ENCODE measurements around the gene ZNF512B. TPM values are rescaled to one million over a fixed set of nuclear protein-coding genes. Genes with fewer than 3 reads are reported as not detected.

The ZNF512B gene
- total and polyA plus RNA-seq, 2 experiments from 2014 or later, result 6.1 to 28.8 TPM

DNA sequence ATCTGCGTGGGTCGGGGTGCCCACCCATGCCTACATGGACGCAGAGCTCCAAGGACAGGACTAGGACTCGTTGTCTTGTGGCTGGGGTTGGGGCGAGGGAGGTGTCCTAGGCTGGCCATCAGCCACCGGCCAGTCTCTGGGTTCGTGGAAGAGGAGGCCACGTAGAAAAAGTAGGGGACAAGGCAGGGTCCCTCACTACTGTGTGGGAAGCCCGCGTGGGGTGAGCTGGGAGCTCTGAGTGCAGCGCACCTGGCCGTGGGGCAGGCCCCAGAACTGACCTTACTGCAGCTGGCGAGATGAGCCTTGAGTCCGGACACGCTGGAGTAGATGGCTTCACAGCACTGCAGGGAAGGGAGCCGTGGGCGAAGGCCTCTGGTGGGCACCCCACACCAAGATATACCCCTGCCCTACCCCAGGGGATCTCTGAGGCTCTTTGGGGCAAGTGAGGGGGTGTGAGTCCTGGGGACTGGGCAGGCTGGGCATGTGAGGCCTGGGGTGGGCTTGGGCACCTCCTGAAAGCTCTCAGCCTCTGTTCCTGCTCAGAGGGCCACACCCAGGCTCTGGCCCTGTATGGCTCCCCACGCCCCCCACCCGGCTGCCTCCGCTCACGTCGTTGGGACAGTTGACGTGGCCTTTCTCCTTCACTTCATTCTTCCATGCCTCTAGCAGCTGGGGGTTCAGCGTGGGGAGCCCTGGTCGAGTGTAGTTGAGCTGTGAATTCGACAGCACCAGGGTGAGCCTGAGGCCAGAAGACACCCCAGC, 7.9 kb downstream of the ZNF512B start:
- Histone ChIP-seq H3K9me2 (ENCODE audit: insufficient read depth) (no peaks in the 10 kb centered on the region), H3K27ac (ENCODE audit: low read depth) (no peak overlapping the region), H3K27me3 (ENCODE audit: insufficient read depth) (no peaks in the 10 kb centered on the region), H3F3A (replicated peaks; ENCODE audit: low read depth) (0 out of 2 replicates have a peak, but pooled peaks cover 8% of the 10 kb centered on the region), H4K20me1 (replicated peaks; ENCODE audit: insufficient read depth) (no peaks in the 10 kb centered on the region), H3K4me2 (no peak overlapping the region), H2AFZ (no peak overlapping the region), H3K36me3 (ENCODE audit: insufficient read depth) (no peaks in the 10 kb centered on the region), H3K79me2 (replicated peaks; ENCODE audit: insufficient read depth) (no peaks in the 10 kb centered on the region), H3K4me1 (ENCODE audit: insufficient read depth) (peaks cover 18% of the 10 kb centered on the region), H3K4me3 (no peak overlapping the region)
- Mint-ChIP-seq H3K4me3 (no peak overlapping the region), H3K27me3 (ENCODE audit: insufficient read depth, low read depth, poor library complexity) (peaks cover 7% of the 10 kb centered on the region), H3K36me3 (ENCODE audit: low read depth) (peaks cover 27% of the 10 kb centered on the region; the same call in 2 of the 3 replicates), H3K4me1 (peaks cover 21% of the 10 kb centered on the region), H3K27ac (no peak overlapping the region), H3K9me3 (no peaks in the 10 kb centered on the region)
- ATAC-seq, result no peak
- DNase-seq (ENCODE audit: low spot score), result no peak
- TF ChIP-seq ZNF114 (CRISPR knock-in tag; IDR thresholded peaks at IDR 0.05) (no peak), STAT1 (IDR thresholded peaks at IDR 0.05; ENCODE audit: unreplicated experiment) (no peak), EZH2 (IDR thresholded peaks at IDR 0.05; ENCODE audit: low read depth, unreplicated experiment) (no peak), ETS1 (IDR thresholded peaks at IDR 0.05) (no peak), EZH2phosphoT487 (IDR thresholded peaks at IDR 0.05; ENCODE audit: unreplicated experiment) (no peak), ZNF331 (CRISPR knock-in tag; IDR thresholded peaks at IDR 0.05; ENCODE audit: low read depth) (no peak), JUNB (IDR thresholded peaks at IDR 0.05; ENCODE audit: unreplicated experiment) (no peak), POLR2AphosphoS5 (IDR thresholded peaks at IDR 0.05; ENCODE audit: low read depth) (no peak)
- TF ChIP-seq, protein P1, sequence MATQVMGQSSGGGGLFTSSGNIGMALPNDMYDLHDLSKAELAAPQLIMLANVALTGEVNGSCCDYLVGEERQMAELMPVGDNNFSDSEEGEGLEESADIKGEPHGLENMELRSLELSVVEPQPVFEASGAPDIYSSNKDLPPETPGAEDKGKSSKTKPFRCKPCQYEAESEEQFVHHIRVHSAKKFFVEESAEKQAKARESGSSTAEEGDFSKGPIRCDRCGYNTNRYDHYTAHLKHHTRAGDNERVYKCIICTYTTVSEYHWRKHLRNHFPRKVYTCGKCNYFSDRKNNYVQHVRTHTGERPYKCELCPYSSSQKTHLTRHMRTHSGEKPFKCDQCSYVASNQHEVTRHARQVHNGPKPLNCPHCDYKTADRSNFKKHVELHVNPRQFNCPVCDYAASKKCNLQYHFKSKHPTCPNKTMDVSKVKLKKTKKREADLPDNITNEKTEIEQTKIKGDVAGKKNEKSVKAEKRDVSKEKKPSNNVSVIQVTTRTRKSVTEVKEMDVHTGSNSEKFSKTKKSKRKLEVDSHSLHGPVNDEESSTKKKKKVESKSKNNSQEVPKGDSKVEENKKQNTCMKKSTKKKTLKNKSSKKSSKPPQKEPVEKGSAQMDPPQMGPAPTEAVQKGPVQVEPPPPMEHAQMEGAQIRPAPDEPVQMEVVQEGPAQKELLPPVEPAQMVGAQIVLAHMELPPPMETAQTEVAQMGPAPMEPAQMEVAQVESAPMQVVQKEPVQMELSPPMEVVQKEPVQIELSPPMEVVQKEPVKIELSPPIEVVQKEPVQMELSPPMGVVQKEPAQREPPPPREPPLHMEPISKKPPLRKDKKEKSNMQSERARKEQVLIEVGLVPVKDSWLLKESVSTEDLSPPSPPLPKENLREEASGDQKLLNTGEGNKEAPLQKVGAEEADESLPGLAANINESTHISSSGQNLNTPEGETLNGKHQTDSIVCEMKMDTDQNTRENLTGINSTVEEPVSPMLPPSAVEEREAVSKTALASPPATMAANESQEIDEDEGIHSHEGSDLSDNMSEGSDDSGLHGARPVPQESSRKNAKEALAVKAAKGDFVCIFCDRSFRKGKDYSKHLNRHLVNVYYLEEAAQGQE (IDR thresholded peaks at IDR 0.05; ENCODE audit: unreplicated experiment), result no peak
- TF ChIP-seq, protein P2, sequence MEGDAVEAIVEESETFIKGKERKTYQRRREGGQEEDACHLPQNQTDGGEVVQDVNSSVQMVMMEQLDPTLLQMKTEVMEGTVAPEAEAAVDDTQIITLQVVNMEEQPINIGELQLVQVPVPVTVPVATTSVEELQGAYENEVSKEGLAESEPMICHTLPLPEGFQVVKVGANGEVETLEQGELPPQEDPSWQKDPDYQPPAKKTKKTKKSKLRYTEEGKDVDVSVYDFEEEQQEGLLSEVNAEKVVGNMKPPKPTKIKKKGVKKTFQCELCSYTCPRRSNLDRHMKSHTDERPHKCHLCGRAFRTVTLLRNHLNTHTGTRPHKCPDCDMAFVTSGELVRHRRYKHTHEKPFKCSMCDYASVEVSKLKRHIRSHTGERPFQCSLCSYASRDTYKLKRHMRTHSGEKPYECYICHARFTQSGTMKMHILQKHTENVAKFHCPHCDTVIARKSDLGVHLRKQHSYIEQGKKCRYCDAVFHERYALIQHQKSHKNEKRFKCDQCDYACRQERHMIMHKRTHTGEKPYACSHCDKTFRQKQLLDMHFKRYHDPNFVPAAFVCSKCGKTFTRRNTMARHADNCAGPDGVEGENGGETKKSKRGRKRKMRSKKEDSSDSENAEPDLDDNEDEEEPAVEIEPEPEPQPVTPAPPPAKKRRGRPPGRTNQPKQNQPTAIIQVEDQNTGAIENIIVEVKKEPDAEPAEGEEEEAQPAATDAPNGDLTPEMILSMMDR (conservative IDR thresholded peaks at IDR 0.05; ENCODE audit: low read depth in 2 of 2), result no peak
- TF ChIP-seq, protein P3, sequence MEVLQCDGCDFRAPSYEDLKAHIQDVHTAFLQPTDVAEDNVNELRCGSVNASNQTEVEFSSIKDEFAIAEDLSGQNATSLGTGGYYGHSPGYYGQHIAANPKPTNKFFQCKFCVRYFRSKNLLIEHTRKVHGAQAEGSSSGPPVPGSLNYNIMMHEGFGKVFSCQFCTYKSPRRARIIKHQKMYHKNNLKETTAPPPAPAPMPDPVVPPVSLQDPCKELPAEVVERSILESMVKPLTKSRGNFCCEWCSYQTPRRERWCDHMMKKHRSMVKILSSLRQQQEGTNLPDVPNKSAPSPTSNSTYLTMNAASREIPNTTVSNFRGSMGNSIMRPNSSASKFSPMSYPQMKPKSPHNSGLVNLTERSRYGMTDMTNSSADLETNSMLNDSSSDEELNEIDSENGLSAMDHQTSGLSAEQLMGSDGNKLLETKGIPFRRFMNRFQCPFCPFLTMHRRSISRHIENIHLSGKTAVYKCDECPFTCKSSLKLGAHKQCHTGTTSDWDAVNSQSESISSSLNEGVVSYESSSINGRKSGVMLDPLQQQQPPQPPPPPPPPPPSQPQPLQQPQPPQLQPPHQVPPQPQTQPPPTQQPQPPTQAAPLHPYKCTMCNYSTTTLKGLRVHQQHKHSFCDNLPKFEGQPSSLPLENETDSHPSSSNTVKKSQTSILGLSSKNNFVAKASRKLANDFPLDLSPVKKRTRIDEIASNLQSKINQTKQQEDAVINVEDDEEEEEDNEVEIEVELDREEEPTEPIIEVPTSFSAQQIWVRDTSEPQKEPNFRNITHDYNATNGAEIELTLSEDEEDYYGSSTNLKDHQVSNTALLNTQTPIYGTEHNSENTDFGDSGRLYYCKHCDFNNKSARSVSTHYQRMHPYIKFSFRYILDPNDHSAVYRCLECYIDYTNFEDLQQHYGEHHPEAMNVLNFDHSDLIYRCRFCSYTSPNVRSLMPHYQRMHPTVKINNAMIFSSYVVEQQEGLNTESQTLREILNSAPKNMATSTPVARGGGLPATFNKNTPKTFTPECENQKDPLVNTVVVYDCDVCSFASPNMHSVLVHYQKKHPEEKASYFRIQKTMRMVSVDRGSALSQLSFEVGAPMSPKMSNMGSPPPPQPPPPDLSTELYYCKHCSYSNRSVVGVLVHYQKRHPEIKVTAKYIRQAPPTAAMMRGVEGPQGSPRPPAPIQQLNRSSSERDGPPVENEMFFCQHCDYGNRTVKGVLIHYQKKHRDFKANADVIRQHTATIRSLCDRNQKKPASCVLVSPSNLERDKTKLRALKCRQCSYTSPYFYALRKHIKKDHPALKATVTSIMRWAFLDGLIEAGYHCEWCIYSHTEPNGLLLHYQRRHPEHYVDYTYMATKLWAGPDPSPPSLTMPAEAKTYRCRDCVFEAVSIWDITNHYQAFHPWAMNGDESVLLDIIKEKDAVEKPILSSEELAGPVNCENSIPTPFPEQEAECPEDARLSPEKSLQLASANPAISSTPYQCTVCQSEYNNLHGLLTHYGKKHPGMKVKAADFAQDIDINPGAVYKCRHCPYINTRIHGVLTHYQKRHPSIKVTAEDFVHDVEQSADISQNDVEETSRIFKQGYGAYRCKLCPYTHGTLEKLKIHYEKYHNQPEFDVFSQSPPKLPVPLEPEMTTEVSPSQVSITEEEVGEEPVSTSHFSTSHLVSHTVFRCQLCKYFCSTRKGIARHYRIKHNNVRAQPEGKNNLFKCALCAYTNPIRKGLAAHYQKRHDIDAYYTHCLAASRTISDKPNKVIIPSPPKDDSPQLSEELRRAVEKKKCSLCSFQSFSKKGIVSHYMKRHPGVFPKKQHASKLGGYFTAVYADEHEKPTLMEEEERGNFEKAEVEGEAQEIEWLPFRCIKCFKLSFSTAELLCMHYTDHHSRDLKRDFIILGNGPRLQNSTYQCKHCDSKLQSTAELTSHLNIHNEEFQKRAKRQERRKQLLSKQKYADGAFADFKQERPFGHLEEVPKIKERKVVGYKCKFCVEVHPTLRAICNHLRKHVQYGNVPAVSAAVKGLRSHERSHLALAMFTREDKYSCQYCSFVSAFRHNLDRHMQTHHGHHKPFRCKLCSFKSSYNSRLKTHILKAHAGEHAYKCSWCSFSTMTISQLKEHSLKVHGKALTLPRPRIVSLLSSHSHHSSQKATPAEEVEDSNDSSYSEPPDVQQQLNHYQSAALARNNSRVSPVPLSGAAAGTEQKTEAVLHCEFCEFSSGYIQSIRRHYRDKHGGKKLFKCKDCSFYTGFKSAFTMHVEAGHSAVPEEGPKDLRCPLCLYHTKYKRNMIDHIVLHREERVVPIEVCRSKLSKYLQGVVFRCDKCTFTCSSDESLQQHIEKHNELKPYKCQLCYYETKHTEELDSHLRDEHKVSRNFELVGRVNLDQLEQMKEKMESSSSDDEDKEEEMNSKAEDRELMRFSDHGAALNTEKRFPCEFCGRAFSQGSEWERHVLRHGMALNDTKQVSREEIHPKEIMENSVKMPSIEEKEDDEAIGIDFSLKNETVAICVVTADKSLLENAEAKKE (CRISPR knock-in tag; IDR thresholded peaks at IDR 0.05), result no peak
